H9 (cell line): ENCODE results near the gene MSX2. TPM values are rescaled to one million over a fixed set of nuclear protein-coding genes. Genes with fewer than 3 reads are reported as not detected.

Source experiments
- DNase-seq: peaks from one replicate; pipeline ENCODE4 v3.0.0-alpha.2; 2017
- H2AFZ ChIP-seq: one replicate; pipeline ENCODE4 v1.6.1; 2013; ENCODE audit warnings: mild to moderate bottlenecking, low read length, control low read depth, moderate library complexity
- H2AK5ac ChIP-seq: 2 replicates; pipeline ENCODE4 v1.6.1; 2013; ENCODE audit warnings: low read length, control low read depth, mixed read lengths; ENCODE audit not compliant: insufficient read length
- H2BK120ac ChIP-seq: one replicate; pipeline ENCODE4 v1.6.1; 2013; ENCODE audit warnings: low read depth, mild to moderate bottlenecking, low read length, control low read depth, inconsistent platforms; ENCODE audit not compliant: poor library complexity, severe bottlenecking
- H2BK12ac ChIP-seq: 2 replicates; pipeline ENCODE4 v1.6.1; 2013; ENCODE audit warnings: low read length, control low read depth, mixed read lengths, low read depth; ENCODE audit not compliant: insufficient read length
- H2BK15ac ChIP-seq: 2 replicates; pipeline ENCODE4 v1.6.1; 2013; ENCODE audit warnings: low read depth, low read length, control low read depth
- H2BK20ac ChIP-seq: one replicate; pipeline ENCODE4 v1.6.1; 2013; ENCODE audit warnings: low read depth, mild to moderate bottlenecking, low read length, control low read depth, inconsistent platforms; ENCODE audit not compliant: poor library complexity, severe bottlenecking
- H2BK5ac ChIP-seq: 2 replicates; pipeline ENCODE4 v1.6.1; 2013; ENCODE audit warnings: low read length, control low read depth, mixed read lengths; ENCODE audit not compliant: insufficient read length
- H3K14ac ChIP-seq: 2 replicates; pipeline ENCODE4 v1.6.1; 2013; ENCODE audit warnings: low read length, control low read depth; ENCODE audit not compliant: insufficient read depth
- H3K18ac ChIP-seq: 2 replicates; pipeline ENCODE4 v1.6.1; 2013; ENCODE audit warnings: low read depth, mild to moderate bottlenecking, mixed read lengths, low read length, control low read depth; ENCODE audit not compliant: insufficient read length
- H3K23ac ChIP-seq: 2 replicates; pipeline ENCODE4 v1.6.1; 2013; ENCODE audit warnings: low read length, control low read depth, mixed read lengths, low read depth; ENCODE audit not compliant: insufficient read length
- H3K23me2 ChIP-seq: 2 replicates; pipeline ENCODE4 v1.6.1; 2013; ENCODE audit warnings: low read depth, mild to moderate bottlenecking, mixed read lengths, low read length, control low read depth; ENCODE audit not compliant: insufficient read length, poor library complexity, severe bottlenecking
- H3K27ac ChIP-seq: 2 replicates; pipeline ENCODE4 v1.5.1; 2013; ENCODE audit warnings: low read length, control low read depth, mixed read lengths, low read depth; ENCODE audit not compliant: insufficient read length
- H3K27me3 ChIP-seq: 2 replicates; pipeline ENCODE4 v1.6.1; 2013; ENCODE audit warnings: low read length, control low read depth, inconsistent platforms; ENCODE audit not compliant: insufficient read depth
- H3K4ac ChIP-seq: 2 replicates; pipeline ENCODE4 v1.6.1; 2013; ENCODE audit warnings: low read depth, mild to moderate bottlenecking, control low read depth, inconsistent platforms, low read length, moderate library complexity
- H3K4me1 ChIP-seq: 2 replicates; pipeline ENCODE4 v1.6.1; 2013; ENCODE audit warnings: low read length, control low read depth, inconsistent platforms; ENCODE audit not compliant: insufficient read depth
- H3K4me2 ChIP-seq: 2 replicates; pipeline ENCODE4 v1.6.1; 2013; ENCODE audit warnings: low read length, control low read depth, mixed read lengths; ENCODE audit not compliant: insufficient read length, insufficient read depth
- H3K56ac ChIP-seq: 2 replicates; pipeline ENCODE4 v1.6.1; 2013; ENCODE audit warnings: low read depth, mild to moderate bottlenecking, mixed read lengths, low read length, control low read depth; ENCODE audit not compliant: insufficient read length
- H3K79me1 ChIP-seq: 2 replicates; pipeline ENCODE4 v1.6.1; 2013; ENCODE audit warnings: low read depth, mild to moderate bottlenecking, moderate library complexity, low read length, control low read depth, inconsistent platforms; ENCODE audit not compliant: insufficient read depth, poor library complexity, severe bottlenecking
- H3K79me2 ChIP-seq: 2 replicates; pipeline ENCODE4 v1.6.1; 2013; ENCODE audit warnings: low read length, control low read depth, inconsistent platforms; ENCODE audit not compliant: insufficient read depth
- H3K9ac ChIP-seq: 2 replicates; pipeline ENCODE4 v1.6.1; 2013; ENCODE audit warnings: low read length, control low read depth, mixed read lengths; ENCODE audit not compliant: insufficient read length; ENCODE audit errors: extremely low read depth
- H3K9me3 ChIP-seq: one replicate; pipeline ENCODE4 v1.6.1; 2013; ENCODE audit warnings: low read depth, low read length, inconsistent platforms; ENCODE audit not compliant: control insufficient read depth
- H3T11ph ChIP-seq: one replicate; pipeline ENCODE4 v1.6.1; 2013; ENCODE audit warnings: mild to moderate bottlenecking, low read length, control low read depth, inconsistent platforms
- H4K20me1 ChIP-seq: one replicate; pipeline ENCODE4 v1.6.1; 2013; ENCODE audit not compliant: control insufficient read depth, insufficient read length, insufficient read depth
- H4K5ac ChIP-seq: 2 replicates; pipeline ENCODE4 v1.6.1; 2013; ENCODE audit warnings: low read depth, mild to moderate bottlenecking, mixed read lengths, low read length, control low read depth; ENCODE audit not compliant: insufficient read length
- H4K8ac ChIP-seq: replicated peaks from 2 replicates; pipeline ENCODE4 v1.6.1; 2013; ENCODE audit warnings: low read length, control low read depth, mixed read lengths, low read depth; ENCODE audit not compliant: insufficient read length
- H4K91ac ChIP-seq: 2 replicates; pipeline ENCODE4 v1.6.1; 2013; ENCODE audit warnings: low read depth, mild to moderate bottlenecking, moderate library complexity, mixed read lengths, low read length, control low read depth; ENCODE audit not compliant: insufficient read length
- H3K27ac Mint-ChIP-seq, 3 experiments: 2 replicates in 2 of 3; 3 replicates in 1 of 3; pipeline ENCODE4 v1.8.0; 2020 to 2021; ENCODE audit warnings: mixed read lengths in 3 of 3, mild to moderate bottlenecking in 1 of 3, moderate library complexity in 1 of 3
- H3K27me3 Mint-ChIP-seq: 2 replicates; pipeline ENCODE4 v1.8.0; 2021; ENCODE audit warnings: low read depth, mild to moderate bottlenecking, moderate library complexity, mixed read lengths
- H3K36me3 Mint-ChIP-seq, 3 experiments: 2 replicates in 2 of 3; 3 replicates in 1 of 3; pipeline ENCODE4 v1.8.0; 2020 to 2021; ENCODE audit warnings: low read depth in 3 of 3, mixed read lengths in 3 of 3; ENCODE audit not compliant: insufficient read depth in 1 of 3
- H3K4me1 Mint-ChIP-seq, 2 experiments: 2 replicates each; pipeline ENCODE4 v1.8.0; 2020; ENCODE audit warnings: mixed read lengths in 2 of 2
- H3K4me3 Mint-ChIP-seq, 2 experiments: 2 replicates in 1 of 2; 3 replicates in 1 of 2; pipeline ENCODE4 v1.8.0; 2020 to 2021; ENCODE audit warnings: mild to moderate bottlenecking in 2 of 2, mixed read lengths in 2 of 2, moderate library complexity in 1 of 2
- H3K9me3 Mint-ChIP-seq, 2 experiments: 2 replicates in 1 of 2; 3 replicates in 1 of 2; pipeline ENCODE4 v1.8.0; 2020; ENCODE audit warnings: mild to moderate bottlenecking in 2 of 2, mixed read lengths in 2 of 2, moderate library complexity in 1 of 2
- CTCF ChIP-seq: fragments of 200-600 bp; sonication (generic); conservative IDR thresholded peaks from 3 replicates; pipeline ENCODE4 v1.8.0; 2021; ENCODE audit warnings: antibody characterized with exemption, mild to moderate bottlenecking
- WGBS: extraction: QIAGEN DNeasy Blood & Tissue Kit; methylation state at CpG from one replicate; pipeline ENCODE4 v1.1.7; 2013; ENCODE audit warnings: missing lambda C conversion rate, low lambda C conversion rate, mixed read lengths; ENCODE audit not compliant: insufficient read length; ENCODE audit errors: extremely low coverage; 5-methylcytosine and 5-hydroxymethylcytosine counted together
- total RNA-seq: library from RNA; stranded (reverse); gene quantifications from 2 replicates; pipeline ENCODE4 v1.2.1, GENCODE V29; 2021

MSX2 gene
- total RNA-seq, 1 experiment from 2014 or later = 0.35 TPM

- WGBS = no CpG with 5 or more reads among the region's 22 CpGs
- Histone ChIP-seq H4K20me1 (no peaks in the 10 kb centered on the region), H2BK5ac (no peak overlapping the region), H3K14ac (no peak overlapping the region), H2AK5ac (no peak overlapping the region), H3K27me3 (peaks cover 75% of the 10 kb centered on the region), H3K4ac (no peak overlapping the region), H4K5ac (no peak overlapping the region), H3K9me3 (no peaks in the 10 kb centered on the region), H3K27ac (no peak overlapping the region), H3K18ac (no peak overlapping the region), H2AFZ (no peak overlapping the region), H3K56ac (no peak overlapping the region), H3K4me2 (peak overlapping the region; percentile 78), H3K79me1 (no peaks in the 10 kb centered on the region), H2BK15ac (no peak overlapping the region), H3K23ac (no peak overlapping the region), H3K9ac (no peak overlapping the region), H3K79me2 (no peaks in the 10 kb centered on the region), H3K23me2 (peaks cover 11% of the 10 kb centered on the region), H2BK120ac (no peak overlapping the region), H2BK20ac (no peak overlapping the region), H2BK12ac (no peak overlapping the region), H4K91ac (no peak overlapping the region), H3T11ph (no peak overlapping the region), H4K8ac (no peak overlapping the region), H3K4me1 (peaks cover 2% of the 10 kb centered on the region; the same call in 1 of the 2 replicates)
- Mint-ChIP-seq H3K4me3 (peak overlapping the region; percentile 65 to 84), H3K4me1 (peaks cover 45 to 52% of the 10 kb centered on the region in 2 experiments), H3K27me3 (peaks cover 96% of the 10 kb centered on the region), H3K27ac (no peak overlapping the region), H3K9me3 (peaks cover 0 to 6% of the 10 kb centered on the region in 2 experiments; a peak in 1 of 5 replicates), H3K36me3 (no peaks in the 10 kb centered on the region)
- no peak for DNase-seq
- no peak for TF ChIP-seq CTCF
Observed at GRCh38 chr5:174734571-174735497, 10.5 kb downstream of the MSX2 start.
